Measurements from ENCODE around the gene CTU2.

CTU2 gene

DNA sequence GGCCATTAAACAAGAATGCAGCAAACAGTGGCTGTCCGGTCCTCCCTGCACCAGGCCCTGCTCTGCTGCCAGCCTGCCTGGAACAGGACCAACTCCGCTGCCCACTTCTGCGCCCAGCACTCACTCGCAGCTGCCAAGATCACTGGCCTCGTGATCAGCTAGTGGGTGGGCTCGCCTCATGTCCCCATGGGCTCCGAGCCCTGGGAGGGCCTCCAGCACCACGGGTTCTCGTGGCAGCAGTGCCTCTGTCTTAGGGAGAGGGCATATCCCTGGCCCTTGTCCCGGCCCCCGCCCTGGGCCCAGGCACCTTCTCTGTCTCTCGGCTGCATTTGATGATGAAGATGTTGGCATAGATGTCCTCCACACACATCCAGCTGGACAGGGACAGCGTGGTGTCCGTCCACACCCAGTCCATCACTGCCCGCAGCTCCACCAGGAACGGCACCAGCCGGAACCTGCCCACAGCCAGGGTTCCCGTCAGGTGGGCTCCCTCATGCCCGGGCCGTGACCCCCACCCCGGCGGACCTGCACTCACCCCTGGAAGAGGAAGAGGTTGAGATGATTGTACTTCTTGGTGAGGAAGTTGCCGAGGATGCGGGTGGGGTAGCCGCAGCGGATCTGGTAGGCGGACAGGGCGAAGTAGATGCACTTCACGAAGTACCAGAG lies 13.1 kb downstream of the CTU2 start:
- TF ChIP-seq POLR2A (IDR thresholded peaks at IDR 0.05; ENCODE audit: low read depth, low read length) = no peak
- DNase-seq (ENCODE audit: insufficient read length, low spot score) (no peak), FAIRE-seq (no peak)

- FAIRE-seq (no peak), DNase-seq (ENCODE audit: insufficient read length, low spot score) (no peak)
- no peak for TF ChIP-seq POLR2A (IDR thresholded peaks at IDR 0.05; ENCODE audit: low read depth, low read length)
These were observed 13.6 kb downstream of the CTU2 start for GRCh38 chr16:88719933-88720296.

- TF ChIP-seq POLR2A (IDR thresholded peaks at IDR 0.05; ENCODE audit: low read depth, low read length) = no peak
- FAIRE-seq (no peak), DNase-seq (ENCODE audit: insufficient read length, low spot score) (no peak)
These were observed 14.2 kb downstream of the CTU2 start for GRCh38 chr16:88720396-88720970.

GRCh38 chr16:88721236-88721635 lies 14.9 kb downstream of the CTU2 start:
- FAIRE-seq (no peak), DNase-seq (ENCODE audit: insufficient read length, low spot score) (no peak)
- no peak for TF ChIP-seq POLR2A (IDR thresholded peaks at IDR 0.05; ENCODE audit: low read depth, low read length)

GRCh38 chr16:88721815-88722755 lies 15.8 kb downstream of the CTU2 start:
- FAIRE-seq (no peak), DNase-seq (ENCODE audit: insufficient read length, low spot score) (no peak)
- no peak for TF ChIP-seq POLR2A (IDR thresholded peaks at IDR 0.05; ENCODE audit: low read depth, low read length)

- DNase-seq (ENCODE audit: insufficient read length, low spot score) (no peak), FAIRE-seq (no peak)
- no peak for TF ChIP-seq POLR2A (IDR thresholded peaks at IDR 0.05; ENCODE audit: low read depth, low read length)
These were observed 16.6 kb downstream of the CTU2 start for GRCh38 chr16:88722784-88723506.

DNA sequence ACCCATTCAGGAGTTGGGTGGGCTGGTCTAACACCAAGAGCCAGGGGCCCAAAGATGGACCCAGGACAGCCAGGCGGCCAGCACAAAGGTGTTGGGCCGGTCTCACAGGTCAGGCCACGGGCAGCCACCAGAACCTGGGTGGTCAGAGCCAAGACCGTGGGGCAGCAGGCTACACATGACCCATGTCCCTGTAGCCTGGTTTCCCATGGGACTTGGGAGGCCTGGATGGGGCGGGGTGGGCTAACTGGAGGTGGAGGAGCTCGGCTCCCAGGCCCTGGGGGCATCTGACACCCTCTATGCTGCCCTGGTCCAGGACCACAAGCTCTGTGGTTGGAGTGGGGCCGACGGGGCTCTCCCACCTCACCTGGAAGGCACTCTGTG lies 17.2 kb downstream of the CTU2 start:
- no peak for TF ChIP-seq POLR2A (IDR thresholded peaks at IDR 0.05; ENCODE audit: low read depth, low read length)
- DNase-seq (ENCODE audit: insufficient read length, low spot score) = no peak
- FAIRE-seq = no peak

GRCh38 chr16:88723911-88724310 lies 17.6 kb downstream of the CTU2 start:
- no peak for TF ChIP-seq POLR2A (IDR thresholded peaks at IDR 0.05; ENCODE audit: low read depth, low read length)
- FAIRE-seq (no peak), DNase-seq (ENCODE audit: insufficient read length, low spot score) (no peak)

- no peak for TF ChIP-seq POLR2A (IDR thresholded peaks at IDR 0.05; ENCODE audit: low read depth, low read length)
- DNase-seq (ENCODE audit: insufficient read length, low spot score) (no peak), FAIRE-seq (no peak)
These were observed 18.7 kb downstream of the CTU2 start for GRCh38 chr16:88724855-88725555.

DNA sequence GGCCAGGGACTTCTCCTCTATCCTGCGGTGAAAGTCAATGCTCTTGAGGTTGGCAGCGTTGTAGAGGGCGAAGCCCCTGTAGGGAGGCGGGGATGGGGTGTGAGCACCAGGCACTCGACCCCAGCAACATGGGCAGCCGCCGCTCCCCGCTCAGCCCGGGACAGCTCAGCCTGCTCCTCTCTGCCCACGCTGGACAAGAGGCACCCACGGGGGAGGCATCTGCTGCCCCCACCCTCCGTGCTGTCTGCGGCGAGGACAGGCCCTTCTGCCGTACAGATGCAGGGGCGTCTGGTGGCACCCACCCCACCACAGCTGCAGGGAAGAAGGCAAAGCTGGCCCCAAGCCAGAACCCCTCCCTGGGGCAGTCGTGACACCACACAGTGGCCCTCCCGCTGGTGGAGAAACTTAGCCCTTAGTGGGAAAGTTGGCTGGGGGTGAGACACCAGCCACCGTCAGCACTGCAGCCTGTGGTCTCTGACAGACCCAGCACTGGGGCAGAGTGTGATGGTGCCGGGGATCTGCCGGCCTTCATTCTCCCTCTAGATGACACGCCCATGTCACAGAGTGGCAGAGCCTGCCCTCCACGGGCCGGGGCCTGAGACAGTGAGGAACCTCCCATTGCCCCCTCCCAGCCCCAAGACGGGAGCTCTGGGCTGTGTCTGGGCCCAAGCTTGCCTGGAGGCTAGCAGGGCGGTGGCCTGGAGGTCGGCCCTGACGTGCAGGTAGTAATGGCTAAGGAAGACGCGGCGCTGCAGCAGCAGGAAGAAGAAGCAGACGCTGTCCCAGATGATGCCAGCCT lies 19.5 kb downstream of the CTU2 start:
- DNase-seq (ENCODE audit: insufficient read length, low spot score) (no peak), FAIRE-seq (no peak)
- no peak for TF ChIP-seq POLR2A (IDR thresholded peaks at IDR 0.05; ENCODE audit: low read depth, low read length)

DNA sequence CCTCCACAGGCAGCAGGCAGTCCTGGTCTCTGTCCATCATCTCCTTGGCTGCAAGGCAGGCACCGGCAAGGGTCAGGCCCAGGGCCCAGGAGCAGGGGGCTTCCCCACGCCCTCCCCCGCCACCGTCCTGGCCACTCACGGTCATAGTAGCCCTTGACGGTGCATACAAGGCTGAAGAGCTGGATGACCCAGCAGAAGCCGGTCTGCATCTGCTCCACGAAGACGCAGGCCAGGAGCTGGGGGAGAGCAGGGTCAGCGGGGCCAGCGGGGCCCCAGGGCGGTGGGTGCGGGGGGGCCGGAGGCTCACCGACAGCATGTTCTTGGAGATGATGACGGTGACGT lies 20.1 kb downstream of the CTU2 start:
- DNase-seq (ENCODE audit: insufficient read length, low spot score) (no peak), FAIRE-seq (no peak)
- no peak for TF ChIP-seq POLR2A (IDR thresholded peaks at IDR 0.05; ENCODE audit: low read depth, low read length)

- FAIRE-seq (no peak), DNase-seq (ENCODE audit: insufficient read length, low spot score) (no peak)
- TF ChIP-seq POLR2A (IDR thresholded peaks at IDR 0.05; ENCODE audit: low read depth, low read length) = no peak
These were observed 20.7 kb downstream of the CTU2 start for GRCh38 chr16:88726981-88727380.

- TF ChIP-seq POLR2A (IDR thresholded peaks at IDR 0.05; ENCODE audit: low read depth, low read length) = no peak
These were observed 21.6 kb downstream of the CTU2 start for GRCh38 chr16:88727871-88728270.

More at GRCh38 chr16:88727871-88728270, 21.6 kb downstream of the CTU2 start:
- no peak for DNase-seq (ENCODE audit: insufficient read length, low spot score)
- no peak for FAIRE-seq
